ENCODE measurements around the gene FADS3. TPM values are rescaled to one million over a fixed set of nuclear protein-coding genes. Genes with fewer than 3 reads are reported as not detected.

FADS3 gene
- total RNA-seq, 1 donor from 2014 or later = 15.0 TPM

DNA sequence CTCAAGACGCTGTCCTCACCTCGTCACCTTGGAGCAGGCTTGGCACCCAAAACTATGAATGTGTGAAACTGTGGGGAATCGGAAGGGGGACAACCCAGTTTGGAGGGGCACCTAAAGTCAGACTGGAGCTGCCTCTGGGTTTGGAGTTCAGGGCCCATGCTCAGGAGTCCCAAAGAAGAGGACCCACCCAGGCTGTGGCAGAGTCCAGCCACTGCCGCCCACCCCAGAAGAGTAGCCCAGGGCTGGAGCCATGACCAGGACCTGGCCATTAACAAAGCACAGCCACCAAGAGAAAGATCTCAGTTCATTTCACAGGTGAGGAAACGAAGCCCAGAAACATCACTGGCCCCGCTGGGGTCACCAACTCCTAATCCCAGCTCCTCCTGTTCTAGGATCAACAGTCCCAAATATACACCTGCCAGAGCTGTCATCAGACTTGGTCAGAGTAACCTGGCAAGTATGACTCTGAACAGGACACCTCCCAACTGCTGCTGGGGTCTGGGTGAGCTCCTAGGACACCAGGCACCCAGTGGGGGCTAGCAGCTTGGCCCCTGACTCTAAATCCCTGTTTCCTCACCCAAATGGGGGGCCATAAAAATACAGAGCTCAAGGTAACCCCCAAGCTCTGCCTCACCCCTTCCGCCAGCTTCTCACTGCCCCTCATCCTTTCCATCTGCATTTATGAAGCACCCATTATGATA is 23.3 kb upstream of the FADS3 start:
- DNase-seq (ENCODE audit: low spot score) (peak; percentile 28), ATAC-seq (no peak)

DNA sequence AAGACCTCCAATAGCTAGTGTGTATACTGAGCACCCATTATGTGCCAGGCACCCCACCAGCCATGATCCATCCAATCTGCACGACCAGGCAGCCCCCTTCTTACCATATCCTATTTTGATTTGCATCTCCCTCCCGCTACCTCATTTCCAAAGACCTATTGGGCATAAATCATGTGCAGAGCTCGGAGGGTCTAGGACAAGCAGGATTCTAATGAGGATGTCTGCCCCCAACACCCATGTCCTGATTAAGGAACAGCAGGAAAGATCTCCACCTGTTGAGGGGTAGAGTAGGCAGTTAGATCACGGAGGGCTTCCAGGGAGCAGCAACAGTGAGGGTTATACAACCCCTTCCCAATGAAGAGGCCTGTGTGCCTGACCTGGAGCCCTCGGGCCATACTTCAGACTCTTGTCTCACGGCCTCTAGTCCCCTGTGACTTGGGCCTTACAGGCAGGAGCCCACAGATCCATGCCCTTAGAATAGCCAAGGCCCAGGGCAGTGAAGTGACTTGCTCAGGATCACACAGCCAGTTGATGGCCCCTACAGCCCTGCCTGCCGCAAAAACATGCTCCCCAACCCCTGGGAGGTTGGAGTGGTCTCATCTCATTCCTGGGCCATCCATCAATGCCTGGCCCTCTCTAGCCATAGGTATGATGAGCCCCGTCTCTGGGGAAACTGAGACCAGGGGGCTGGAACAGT is 22.5 kb upstream of the FADS3 start:
- peak; percentile 39 for DNase-seq (ENCODE audit: low spot score)
- ATAC-seq = no peak

DNA sequence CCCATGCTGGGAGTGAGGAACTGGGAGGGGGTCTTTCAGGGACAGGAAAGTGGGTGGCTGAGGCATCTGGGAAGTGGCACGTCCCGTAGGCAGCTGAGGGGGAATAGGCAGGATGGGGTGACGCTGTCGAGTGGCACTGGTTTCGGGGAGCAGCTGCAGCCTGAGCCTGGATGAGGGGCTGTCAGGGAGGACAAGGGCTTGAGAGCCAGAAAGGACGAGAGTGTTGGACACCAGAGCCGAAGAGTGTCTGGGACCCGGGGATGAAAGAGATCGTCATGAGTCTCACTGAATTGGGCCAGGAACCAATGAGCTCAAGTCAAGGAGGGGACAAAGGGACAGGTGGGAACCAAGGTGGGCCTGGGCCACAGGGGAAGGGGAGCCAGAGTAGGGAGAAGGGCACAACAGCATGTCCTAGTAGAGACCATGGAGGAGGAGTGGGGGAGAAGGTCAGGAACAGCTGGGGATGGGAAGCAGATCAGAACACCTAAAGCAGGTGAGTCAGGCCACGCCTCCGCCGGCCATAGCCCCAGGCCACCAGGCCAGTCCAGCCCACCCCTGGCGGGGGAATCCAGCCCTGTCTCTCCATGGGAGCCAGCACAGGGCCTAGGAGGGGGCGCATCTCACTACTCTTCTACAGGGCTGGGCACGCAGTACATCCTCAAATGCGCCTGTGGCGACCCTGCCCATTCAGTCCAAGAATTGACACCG is 21.8 kb upstream of the FADS3 start:
- ATAC-seq (no peak), DNase-seq (ENCODE audit: low spot score) (peak; percentile 36)

- peak; percentile 53 for DNase-seq (ENCODE audit: low spot score)
- no peak for ATAC-seq
These were observed 21.2 kb upstream of the FADS3 start for GRCh38 chr11:61912530-61912898.

GRCh38 chr11:61911701-61912529 is 20.6 kb upstream of the FADS3 start:
- no peak for ATAC-seq

DNA sequence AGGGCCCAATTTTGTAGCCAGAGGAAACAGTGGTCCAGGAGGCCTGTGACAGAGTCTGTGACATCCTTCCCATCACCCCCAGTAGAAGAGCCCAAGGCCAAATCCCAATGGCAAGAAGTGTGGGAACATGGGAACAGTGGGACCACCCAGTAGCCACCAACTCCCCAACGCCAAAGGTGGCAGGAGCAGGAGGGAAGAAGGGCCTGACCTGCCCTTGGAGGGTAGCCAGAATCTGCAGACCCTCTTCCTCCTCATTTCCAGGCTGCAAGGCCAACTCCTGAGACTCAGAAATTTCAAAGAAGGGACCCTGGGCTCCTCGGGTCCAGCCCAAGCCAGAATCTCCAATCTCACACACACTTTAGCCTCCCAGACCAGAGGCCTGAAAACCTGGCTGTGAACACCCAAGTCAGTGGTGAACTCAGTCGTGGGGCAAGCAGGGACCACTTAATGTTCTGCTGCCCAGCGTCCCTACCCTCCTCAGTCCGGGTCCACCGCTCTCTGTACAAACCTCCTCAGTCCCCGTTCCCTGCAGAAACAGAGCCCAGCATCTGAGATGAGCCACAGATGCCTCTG is 19.9 kb upstream of the FADS3 start:
- DNase-seq (ENCODE audit: low spot score) (no peak), ATAC-seq (no peak)

More at GRCh38 chr11:61911701-61912529, 20.6 kb upstream of the FADS3 start:
- peak; percentile 40 for DNase-seq (ENCODE audit: low spot score)

GRCh38 chr11:61910187-61911127 is 19.1 kb upstream of the FADS3 start:
- DNase-seq (ENCODE audit: low spot score) (no peak), ATAC-seq (no peak)

DNA sequence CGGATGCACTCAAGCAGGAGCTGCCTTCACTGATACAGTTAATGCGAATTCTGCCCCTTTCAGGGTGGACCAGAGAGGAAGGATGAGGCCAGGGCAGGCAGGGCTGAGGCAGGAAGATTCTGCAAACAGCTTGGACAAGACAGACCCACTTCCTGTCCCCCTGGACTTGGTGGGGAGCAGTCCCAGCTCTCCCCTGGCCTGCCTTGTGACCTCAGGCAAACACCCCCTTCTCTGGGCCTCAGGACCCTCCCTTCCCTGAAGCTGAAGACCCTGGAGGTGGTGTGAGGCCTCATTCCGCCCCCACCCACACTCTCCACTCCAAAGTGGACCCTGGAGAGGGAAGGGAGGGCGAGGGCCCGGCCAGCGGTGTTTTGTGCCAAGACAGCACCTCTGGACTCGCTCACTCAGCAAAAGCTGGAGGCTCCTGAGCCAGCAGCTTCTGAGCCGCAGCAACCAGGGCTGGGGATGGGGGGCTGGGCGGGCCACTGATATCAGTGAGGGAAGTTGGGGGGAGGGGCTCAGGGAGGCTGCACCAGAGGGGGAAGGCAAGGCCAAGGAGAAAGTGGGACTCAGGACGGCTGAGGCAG is 17.5 kb upstream of the FADS3 start:
- no peak for DNase-seq (ENCODE audit: low spot score)
- peak; percentile 50 for ATAC-seq

DNA sequence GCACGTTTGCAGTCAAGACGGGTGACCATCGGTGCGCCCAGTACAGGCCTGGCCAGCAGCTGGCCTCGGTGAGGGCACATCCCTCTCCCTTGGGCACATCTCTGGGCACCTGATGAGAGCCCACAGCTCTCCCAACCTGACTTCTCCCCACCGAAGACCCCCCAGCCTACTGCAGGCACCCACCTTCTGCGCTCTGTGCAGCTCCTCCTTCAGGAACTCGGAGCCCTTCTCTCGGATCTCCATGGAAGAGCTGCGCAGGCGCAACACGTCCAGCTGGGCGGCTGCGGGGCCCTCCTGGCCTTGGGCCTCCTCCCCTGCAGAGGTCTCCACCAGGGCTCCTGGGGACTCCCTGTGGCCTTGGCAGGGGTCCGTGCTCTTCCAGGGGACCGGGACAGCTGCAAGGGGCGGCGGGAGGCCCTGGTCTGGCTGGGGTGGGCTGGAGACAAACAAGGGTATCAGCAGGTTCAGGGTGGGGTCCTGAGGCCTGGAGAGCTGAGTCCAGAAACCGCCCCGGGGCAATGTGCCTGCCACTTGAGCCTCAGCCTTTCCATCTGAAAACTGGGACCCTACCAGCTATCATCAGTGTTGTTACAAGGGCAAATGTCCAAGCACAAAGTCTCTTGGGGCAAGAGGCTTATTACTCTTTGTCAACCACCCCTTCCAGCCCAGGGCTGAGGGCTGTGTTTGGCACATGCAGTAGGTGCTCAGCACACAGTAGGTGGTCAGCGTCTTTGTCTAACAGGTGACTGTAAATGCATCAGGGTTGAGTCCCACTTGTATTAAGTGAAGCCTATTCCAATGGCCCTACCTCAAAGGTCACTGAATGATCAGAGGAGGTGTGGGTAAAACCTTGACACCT is 16.8 kb upstream of the FADS3 start:
- ATAC-seq (no peak), DNase-seq (ENCODE audit: low spot score) (no peak)

DNA sequence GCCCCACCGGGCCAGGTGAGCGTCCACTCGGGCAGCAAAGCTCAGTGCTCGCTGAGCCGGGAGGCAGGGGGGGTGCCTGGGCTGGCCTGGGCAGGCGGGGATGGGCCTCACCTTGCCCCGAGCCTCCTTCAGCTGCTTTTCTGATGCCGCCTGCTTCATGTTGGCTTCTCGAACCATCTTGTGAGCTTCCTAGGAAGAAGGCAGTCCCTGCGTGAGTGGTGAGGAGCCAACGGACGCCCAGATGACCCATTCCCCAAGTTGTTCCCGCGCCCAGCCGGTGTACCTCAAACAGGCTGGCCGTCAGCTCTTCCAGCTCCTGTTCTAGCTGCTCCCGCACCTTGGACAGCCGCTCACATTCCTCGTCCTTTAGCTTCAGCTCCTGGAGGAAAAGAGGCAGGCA is 15.9 kb upstream of the FADS3 start:
- DNase-seq (ENCODE audit: low spot score) (no peak), ATAC-seq (no peak)

DNA sequence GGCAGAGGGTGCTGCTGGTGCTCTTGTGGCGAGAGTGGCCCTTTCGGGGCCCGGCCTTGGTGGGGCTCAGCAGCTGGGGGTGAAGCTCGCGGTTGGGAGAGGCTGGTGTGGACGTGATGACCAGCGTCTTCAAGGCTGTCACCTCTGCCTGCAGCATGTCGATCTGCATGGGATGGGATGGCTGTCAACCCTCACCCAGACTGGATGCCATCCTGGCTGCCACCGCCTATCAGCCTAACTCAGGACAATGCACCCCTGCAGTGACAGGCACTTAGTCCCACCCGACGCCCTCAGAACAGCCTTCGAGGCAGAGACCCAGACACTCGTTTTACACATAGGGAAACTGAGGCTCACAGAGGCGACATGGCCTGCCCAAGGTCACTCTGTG is 15.2 kb upstream of the FADS3 start:
- DNase-seq (ENCODE audit: low spot score) (no peak), ATAC-seq (no peak)

- ATAC-seq = no peak
- no peak for DNase-seq (ENCODE audit: low spot score)
These were observed 14.6 kb upstream of the FADS3 start for GRCh38 chr11:61905801-61906521.

GRCh38 chr11:61905067-61905696 is 13.8 kb upstream of the FADS3 start:
- ATAC-seq (no peak), DNase-seq (ENCODE audit: low spot score) (no peak)

- DNase-seq (ENCODE audit: low spot score) (no peak), ATAC-seq (peak; percentile 85)
These were observed 13.2 kb upstream of the FADS3 start for GRCh38 chr11:61904539-61905048.

GRCh38 chr11:61903845-61904244 is 12.5 kb upstream of the FADS3 start:
- ATAC-seq (no peak), DNase-seq (ENCODE audit: low spot score) (no peak)

DNA sequence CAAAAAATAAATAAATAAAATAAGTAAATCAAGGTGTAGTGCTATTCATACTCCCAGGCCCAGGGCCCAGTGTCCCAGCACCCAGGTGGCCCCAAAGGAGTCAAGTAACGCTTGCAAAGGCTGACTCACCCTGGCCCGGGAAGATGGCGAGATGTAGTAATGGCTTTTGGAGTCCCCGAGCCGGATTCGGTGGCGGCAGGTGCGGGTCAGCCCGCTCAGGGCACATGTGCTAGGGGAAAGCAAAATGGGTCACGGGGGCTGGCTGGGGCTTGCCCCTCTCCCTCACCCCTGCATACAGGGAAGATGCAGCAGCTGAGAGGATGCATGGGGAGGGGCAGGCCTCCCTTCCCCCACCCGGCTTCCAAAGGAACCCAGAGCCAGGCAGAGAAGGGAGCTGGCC is 11.0 kb upstream of the FADS3 start:
- no peak for ATAC-seq
- no peak for DNase-seq (ENCODE audit: low spot score)

- ATAC-seq = no peak
- DNase-seq (ENCODE audit: low spot score) = no peak
These were observed 10.1 kb upstream of the FADS3 start for GRCh38 chr11:61901397-61901796.
